HG03175 (cell line): Measurements from ENCODE around the gene CIT.
"Not testable (repeated sequence)": the region's sequence is repeated elsewhere in the genome, so short reads cannot be mapped to it uniquely, and the experiment has no call there.

Source experiments
- ATAC-seq: cut with Tn5 transposase; IDR thresholded peaks from one replicate; pipeline ENCODE4 v1.9.1; 2021; ENCODE audit warnings: mild to moderate bottlenecking, moderate library complexity; ENCODE audit not compliant: unreplicated experiment

Gene CIT, protein sequence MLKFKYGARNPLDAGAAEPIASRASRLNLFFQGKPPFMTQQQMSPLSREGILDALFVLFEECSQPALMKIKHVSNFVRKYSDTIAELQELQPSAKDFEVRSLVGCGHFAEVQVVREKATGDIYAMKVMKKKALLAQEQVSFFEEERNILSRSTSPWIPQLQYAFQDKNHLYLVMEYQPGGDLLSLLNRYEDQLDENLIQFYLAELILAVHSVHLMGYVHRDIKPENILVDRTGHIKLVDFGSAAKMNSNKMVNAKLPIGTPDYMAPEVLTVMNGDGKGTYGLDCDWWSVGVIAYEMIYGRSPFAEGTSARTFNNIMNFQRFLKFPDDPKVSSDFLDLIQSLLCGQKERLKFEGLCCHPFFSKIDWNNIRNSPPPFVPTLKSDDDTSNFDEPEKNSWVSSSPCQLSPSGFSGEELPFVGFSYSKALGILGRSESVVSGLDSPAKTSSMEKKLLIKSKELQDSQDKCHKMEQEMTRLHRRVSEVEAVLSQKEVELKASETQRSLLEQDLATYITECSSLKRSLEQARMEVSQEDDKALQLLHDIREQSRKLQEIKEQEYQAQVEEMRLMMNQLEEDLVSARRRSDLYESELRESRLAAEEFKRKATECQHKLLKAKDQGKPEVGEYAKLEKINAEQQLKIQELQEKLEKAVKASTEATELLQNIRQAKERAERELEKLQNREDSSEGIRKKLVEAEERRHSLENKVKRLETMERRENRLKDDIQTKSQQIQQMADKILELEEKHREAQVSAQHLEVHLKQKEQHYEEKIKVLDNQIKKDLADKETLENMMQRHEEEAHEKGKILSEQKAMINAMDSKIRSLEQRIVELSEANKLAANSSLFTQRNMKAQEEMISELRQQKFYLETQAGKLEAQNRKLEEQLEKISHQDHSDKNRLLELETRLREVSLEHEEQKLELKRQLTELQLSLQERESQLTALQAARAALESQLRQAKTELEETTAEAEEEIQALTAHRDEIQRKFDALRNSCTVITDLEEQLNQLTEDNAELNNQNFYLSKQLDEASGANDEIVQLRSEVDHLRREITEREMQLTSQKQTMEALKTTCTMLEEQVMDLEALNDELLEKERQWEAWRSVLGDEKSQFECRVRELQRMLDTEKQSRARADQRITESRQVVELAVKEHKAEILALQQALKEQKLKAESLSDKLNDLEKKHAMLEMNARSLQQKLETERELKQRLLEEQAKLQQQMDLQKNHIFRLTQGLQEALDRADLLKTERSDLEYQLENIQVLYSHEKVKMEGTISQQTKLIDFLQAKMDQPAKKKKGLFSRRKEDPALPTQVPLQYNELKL (N-terminal part only)

DNA sequence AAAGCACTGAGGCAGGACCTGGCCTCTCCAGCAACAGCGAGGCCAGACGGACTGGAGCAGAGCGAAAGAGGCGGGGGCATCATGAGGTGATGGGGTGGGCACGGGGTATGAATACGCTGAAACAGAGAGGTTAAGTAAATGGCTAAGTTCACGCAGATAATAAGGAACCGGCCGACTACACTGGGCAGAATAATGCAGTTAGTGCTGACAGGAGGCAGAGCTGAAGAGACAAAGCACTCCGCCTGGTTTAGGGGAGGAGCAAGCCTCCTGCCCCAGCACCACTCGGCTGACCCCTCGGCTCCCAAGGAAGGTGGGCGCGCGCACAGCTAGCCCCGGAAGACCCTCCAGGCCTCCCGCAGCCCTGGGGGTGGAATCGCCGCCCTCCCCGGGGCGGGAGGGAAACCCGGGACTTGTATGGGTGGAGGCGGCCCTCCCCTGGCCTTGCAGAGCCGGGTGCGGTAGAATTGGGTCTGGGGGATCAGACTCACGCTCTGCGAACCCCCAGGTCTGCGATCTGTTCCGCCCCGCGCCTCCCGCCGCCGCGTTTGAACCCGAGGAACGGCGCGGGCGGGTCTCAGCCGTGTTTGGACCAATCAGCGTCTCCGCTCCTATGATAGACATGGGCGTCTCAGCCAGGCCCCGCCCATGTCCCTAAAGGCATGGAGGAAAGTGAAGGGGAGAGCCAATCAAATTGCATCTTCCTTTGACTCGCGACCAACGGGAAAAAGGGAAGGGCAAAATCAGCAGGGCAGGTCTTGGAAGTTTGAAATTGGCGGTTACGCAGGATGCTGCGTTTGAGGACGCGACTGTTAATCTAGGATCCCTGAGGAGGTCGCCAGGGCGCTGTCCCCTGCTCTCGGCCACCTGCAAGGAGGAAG lies at the start of gene CIT:
Gene CIT, minus strand, starts transcription at position 560 of the 878 bp plus-strand sequence. CDS start 1,152 bp downstream, outside the sequence.
- peak; percentile 100 for ATAC-seq

DNA sequence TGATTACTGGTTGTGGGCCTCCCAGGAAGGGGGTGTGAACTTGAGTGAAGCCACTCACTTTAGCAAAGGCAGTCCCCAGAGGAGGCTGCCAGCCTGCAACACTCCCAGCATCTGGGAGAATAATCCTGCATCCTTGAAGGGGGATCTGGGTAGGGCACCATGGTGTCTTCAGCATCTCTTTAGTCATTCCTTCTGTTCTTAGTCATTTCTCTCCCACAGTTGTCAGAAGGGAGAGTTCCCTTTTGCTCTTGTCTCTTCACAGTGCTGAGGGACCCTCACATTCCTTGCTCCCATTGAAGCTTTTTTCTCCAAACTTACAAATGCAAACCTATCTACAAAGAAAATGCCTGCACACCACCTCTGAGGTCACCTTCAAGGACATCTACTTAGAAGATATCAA lies 48.1 kb upstream of the CIT start:
- no peak for ATAC-seq

DNA sequence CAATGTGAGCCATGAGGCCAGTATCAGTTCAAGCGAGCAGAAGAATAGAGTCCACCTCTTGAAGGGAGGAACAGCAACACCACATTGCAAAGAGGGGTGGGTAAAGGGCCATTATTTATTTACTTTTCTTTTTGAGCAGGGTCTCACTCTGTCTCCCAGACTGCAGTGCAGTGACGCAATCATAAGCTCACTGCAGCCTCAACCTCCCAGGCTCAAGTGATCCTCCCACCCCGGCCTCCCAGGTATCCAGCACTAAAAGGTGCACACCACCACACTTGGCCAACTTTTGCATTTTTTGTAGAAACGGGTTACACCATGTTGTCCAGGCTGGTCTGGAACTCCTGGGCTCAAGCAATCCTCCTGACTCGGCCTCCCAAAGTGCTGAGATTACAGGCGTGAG lies 42.9 kb upstream of the CIT start:
- ATAC-seq: no peak

DNA sequence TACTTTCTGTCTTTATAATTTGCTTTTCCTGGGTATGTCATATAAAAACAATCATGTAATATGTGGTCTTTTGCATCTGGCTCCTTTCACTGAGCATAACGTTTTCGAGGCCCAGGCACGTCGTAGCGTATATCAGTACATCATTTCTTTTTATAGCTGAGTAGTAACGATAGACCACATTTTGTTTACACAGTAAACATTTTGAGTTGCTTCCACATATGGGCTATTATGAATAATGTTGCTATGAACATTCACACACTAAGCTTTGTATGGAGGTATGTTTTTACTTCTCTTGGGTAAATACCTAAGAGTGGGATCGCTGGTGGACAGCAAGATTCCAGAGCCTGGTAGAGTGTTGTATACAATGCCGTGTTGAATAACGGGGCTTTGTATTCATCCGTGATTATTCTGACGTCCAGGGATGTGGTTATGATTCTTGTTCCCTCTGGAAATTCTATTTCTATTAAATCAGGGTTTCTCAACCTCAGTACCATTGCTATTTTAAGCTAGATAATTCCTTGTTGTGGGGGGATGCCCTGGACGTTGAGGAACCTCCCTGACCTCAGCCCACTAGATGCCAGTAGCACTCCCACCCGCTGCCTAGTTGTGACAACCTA lies 38.9 kb upstream of the CIT start:
- ATAC-seq: no peak

DNA sequence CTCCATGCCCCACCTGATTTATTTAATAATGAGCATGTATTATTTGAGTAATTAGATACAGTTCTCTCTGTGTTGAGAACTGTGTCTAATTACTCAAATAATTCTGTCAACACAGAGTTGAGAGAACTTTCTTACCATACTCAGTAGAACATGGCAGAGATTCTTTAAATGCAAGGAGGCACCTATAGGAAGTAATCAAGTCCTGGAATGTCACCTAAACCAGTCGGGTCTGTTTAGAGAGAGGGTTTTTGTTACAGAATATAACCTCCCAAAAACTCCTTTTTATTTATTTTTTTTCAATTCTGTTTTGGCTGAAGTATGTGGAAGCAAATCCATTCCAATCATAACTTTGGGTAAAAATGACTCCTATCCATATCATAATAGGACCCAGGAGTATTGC lies 37.5 kb upstream of the CIT start:
- ATAC-seq: no peak

DNA sequence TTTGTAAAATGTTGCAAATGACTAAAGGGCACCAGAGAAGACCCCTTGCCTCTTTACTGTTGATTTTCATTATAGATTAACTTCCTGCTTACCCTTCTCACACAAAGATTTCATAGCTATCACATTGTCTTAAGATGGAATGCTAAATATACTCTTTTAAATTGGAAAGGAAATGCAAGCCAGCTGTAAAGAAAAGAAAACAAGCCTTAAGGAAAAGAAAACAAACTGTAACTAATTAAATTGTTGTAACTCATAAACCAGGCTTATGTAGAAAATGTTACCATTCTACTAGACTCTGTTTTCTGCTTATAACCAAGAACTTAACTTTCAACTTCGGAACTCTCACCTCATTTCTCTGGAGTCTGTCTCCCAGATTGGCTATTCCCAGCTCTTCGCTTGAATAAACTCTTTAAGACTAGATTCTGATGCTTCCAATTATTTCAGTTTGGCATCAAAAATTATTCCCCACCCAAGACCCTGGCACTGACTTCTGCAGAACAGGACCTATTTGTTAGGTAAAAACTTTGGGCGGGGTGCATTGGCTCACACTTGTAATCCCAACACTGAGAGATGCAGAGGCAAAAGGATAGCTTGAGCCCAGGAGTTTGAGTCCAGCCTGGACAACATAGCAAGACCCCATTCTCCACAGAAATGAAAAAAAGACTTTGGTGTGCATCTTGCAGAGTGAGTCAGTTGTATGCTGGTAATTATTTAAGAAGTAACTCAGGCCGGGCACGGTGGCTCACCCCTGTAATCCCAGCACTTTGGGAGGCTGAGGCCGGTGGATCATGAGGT lies 36.6 kb upstream of the CIT start:
- no peak for ATAC-seq

DNA sequence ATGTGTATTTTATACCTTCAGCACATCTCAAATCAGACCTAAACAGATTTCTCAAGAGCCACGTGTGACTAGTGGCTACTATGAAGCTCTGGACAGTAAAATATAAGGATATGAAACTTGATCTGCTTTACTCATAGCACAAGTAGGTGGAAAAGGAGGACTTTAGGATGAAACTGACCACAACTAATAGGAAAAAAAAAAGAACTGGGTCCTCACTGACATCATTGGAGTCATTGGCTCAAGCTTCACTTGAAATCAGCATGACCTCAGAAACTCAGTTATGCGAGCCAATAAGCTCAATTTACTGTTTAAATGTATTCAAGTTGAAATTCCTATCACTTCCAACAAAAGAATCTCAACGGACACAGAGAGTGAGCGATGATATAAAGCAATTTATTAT lies 34.1 kb upstream of the CIT start:
- ATAC-seq: no peak

DNA sequence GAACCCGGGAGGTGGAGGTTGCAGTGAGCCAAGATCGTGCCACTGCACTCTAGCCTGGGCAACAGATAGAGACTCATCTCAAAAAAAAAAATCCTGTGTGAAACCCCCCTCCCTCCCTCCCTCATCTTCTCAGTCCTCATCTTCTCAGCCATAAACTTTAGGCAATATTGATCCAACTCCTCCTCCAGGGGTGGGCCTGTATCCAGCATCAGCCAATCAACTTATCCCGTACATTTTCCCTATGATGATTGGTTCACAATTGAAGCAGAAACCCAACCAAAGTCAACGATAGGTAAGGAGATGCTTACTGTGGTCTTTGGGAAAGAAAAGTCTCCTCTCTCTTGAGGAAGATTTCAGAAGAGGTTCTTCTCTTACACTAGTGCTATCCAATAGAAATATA lies 33.5 kb upstream of the CIT start:
- ATAC-seq: no peak

DNA sequence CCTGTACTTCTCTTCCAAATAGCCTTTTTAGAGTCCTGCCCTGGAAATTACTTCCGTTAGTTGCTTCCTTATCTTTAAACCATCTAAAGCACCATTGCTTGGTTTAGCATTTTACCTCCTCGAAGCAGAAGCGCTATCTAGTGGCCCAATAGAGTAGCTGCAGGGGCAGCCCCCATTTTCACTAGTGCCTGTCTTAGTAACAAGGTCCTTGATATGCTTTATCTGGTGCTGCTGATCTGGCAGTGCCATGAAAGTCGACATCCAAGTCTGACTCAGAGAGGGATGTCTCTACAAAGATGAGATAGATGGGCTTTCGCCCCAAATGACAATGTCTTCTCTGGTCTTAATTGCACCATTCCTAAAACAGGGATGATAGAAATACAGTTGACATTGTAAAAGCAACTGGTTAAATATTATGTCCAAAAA lies 25.0 kb upstream of the CIT start:
- ATAC-seq: peak; percentile 78

DNA sequence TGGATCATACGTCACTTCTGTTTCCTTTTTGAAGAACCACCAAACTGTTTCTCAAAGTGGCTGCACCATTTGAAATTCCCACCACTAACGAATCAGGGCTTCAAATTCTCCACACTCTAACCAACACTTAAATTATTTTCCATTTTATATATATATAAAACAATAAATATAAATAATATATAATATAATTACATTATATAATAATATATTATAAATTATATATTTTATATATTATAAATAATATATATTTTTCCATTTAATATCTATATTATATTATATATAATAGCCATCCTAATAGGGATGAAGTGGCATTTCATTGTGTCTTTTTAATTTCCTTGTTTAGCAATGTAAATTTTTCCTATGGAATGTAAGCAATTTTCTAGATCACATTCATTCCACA lies 24.6 kb upstream of the CIT start:
- ATAC-seq: no peak

DNA sequence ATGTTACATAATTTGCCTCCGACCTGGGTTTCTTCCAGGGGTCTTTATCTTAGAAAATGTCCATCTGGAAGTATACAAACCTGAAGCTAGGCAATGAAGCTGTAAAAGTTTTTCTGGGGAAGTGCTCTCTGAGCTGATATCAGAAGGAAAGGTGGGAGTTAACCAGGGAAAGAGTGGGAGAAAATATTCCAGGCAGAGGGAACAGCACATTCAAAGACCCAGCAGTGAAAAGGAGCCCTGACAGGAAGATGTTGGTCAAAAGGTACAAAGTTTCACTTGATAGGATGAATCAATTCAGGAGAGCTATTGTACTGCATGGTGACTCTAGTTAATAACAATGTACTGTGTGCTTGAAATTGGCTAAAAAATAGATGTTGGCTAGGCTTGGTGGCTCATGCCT lies 17.8 kb upstream of the CIT start:
- no peak for ATAC-seq

DNA sequence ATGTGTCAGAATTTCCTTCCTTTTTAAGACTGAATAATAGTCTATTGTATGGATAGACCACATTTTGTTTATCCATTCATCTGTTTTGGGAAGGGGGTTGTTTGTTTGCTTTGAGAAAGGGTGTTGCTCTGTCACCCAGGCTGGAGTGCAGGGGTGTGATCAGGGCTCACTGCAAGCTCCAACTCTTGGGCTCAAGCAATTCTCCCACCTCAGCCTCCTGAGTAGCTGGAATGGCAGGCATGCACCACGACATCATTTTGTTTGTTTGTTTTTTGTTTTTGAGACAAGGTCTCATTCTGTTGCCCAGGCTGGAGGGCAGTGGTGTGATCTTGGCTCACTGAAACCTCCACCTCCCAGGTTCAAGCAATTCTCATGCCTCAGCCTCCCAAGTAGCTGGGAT lies 15.5 kb upstream of the CIT start:
- ATAC-seq: not testable (repeated sequence)

DNA sequence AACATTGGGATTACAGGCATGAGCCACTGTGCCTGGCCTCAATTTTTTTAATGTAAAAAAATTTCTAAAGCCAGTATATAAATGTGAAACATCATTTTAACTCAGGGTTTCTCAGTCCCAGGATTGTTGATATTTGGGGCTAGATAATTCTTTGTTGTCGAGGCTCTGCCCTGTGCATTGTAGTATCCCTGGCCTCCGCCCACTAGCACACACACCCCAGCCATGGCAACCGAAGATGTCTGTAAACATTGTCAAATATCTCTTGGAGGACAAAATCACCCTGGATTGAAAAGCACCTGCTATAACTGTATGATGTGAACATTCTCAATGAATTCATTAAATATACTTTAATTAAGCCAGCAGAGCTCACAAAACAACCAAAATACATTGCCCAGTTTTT lies 8.4 kb upstream of the CIT start:
- ATAC-seq: no peak

DNA sequence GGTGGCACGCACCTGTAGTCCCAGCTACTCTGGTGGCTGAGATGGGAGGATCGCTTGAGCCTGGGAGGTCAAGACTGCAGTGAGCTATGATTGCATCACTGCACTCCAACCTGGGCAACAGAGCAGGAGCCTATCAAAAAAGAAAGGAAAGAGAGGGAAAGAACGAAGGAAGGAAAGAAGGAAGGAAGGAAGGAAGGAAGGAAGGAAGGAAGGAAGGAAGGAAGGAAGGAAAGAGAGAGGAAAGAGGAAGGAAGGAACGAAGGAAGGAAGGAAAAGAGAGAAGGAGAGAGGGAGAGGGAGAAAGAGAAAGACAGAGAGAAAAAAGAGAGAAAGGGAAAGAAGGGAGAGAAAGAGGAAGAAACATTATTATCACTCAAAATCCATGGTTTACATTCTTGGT lies 6.7 kb upstream of the CIT start:
- not testable (repeated sequence) for ATAC-seq

DNA sequence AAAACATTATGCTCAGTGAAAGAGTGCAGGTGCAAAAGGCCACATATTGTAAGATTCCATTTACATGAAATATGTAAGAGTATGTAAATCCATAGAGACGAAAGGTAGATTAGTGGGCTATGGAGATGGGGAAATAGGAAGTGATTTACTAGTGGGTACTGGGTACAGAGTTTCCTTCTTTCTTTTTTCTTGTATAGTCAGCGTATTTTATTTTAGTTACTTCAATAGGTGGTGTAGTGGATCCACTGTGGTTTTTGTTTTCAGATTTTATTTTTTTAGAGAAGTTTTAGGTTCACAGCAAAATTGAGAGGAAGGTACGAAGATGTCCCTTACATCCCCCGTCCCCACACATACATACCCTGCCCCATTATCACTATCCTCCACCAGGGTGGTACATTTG lies 6.1 kb upstream of the CIT start:
- ATAC-seq: no peak

DNA sequence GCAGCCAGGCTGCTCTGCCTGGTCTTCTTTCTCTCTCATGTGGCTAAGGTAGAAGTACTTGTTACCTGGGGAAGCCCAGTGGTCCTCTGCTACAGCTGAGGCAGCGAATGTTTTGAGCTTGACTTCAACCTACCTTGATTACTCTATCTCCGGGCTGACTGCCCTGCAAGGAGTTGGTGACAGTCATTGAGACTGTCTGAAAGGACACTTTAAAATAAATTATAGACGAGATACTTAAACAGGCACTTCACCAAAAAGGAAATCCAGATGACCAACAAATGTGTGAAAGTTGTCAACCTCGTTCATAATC lies 474 bp upstream of the CIT start:
- ATAC-seq: no peak

DNA sequence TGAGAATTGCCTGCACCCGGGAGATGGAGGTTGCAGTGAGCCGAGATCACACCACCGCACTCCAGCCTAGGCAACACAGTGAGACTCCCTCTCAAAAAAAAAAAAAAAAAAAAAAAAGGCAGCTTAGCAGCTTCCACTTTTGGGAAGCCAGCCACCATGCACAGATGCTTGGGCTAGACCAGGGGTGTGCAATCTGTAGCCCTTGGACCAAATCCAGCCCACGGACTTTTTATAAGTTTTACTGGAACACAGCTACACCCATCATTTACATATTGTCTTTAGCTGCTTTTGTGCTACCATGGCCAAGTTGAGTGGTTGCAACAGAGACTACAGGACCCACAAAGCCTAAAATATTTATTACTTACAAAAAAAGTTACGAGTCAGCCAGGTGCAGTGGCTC lies 6.7 kb downstream of the CIT start:
- no peak for ATAC-seq

DNA sequence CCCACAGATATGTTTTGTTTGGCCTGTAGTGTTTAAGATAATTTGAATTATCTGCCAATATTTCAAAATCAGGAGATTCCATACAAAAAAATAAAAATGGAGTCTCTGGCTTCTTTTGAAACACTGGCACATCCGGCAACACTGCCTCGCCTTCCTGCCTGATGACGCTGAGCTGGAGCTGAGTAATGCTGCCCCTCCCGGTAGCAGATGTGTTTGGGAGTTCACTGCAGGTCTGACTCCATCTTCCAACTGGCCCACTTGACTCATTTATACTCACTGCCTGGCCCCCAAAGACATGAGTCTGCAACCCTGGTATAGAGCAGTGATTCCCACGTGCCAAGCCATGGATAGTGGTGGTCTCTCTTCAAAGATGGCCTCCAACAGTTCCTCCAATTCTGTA lies 7.4 kb downstream of the CIT start:
- ATAC-seq: no peak

DNA sequence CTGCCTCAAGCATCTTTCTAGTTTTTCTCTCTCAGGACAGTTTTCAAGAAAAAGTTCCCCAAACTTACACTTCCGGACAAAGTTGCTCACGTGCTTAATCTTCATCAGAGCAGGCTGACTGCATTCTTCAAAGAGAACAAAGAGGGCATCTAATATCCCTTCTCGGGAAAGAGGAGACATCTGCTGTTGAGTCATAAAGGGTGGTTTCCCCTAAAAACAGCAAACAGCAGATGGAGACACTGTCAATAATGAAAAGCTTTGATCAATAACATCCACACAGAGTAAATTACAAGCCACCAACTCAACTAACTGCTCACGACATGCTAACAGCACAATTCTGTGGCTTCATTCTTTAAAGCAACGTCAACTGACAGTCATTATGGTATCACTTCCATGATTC lies 8.1 kb downstream of the CIT start:
- no peak for ATAC-seq
